Measurements from ENCODE around the gene VPS35L.
"Not testable (repeated sequence)": the region's sequence is repeated elsewhere in the genome, so short reads cannot be mapped to it uniquely, and the experiment has no call there.

Gene VPS35L

DNA sequence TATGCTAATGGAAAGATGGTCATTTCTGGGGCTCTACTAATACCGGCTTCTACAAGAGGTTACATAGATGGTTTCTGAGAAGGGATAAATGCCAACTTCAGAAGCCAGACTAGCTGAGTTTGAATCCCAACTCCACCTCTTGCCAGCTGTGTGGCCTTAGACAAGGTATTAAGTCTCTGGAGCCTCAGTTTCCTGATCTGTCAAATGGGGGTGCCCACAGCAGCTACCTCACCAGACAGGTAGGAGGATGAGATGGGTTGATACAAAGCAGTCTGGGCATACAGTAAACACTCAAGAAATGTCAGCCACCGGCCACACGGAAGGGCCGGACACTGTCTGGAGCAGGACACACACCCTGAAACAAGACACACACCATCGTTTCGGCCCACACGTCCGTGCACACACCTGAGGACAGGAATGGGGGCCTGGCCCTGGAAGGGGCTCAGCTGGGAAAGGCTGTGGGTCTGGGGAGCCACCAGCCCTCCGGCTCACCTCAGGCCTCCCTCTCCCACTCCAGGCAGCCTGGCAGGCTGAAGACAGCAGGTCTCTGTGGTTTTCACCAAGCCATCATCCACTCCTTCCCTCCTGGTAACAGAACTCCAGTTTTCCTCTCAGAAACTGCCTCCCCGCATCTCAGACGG, 157.0 kb downstream of the VPS35L start:
- DNase-seq (ENCODE audit: low read depth, low spot score): no peak
- H3K9me3 ChIP-seq (ENCODE audit: insufficient read depth, low read length): no peaks in the 10 kb centered on the region
- H3K36me3 ChIP-seq (ENCODE audit: insufficient read depth, insufficient read length, low read length): peaks cover 89% of the 10 kb centered on the region
- no peaks in the 10 kb centered on the region for H3K27me3 ChIP-seq (ENCODE audit: insufficient read depth, insufficient read length)
- peak overlapping the region; percentile 37 for H3K9ac ChIP-seq (ENCODE audit: insufficient read length, low read depth)
- H3K4me1 ChIP-seq (ENCODE audit: insufficient read depth, insufficient read length): peaks cover 45% of the 10 kb centered on the region
- no peak overlapping the region for H3K4me3 ChIP-seq (ENCODE audit: insufficient read length, low read depth)
- TF ChIP-seq SUZ12 (IDR thresholded peaks at IDR 0.05; ENCODE audit: extremely low read depth, insufficient read depth, insufficient read length): no peak
- no peak for TF ChIP-seq ZNF274 (IDR thresholded peaks at IDR 0.05; ENCODE audit: low read depth, low read length)
- TF ChIP-seq YY1 (IDR thresholded peaks at IDR 0.05; ENCODE audit: insufficient read depth, insufficient read length): no peak

DNA sequence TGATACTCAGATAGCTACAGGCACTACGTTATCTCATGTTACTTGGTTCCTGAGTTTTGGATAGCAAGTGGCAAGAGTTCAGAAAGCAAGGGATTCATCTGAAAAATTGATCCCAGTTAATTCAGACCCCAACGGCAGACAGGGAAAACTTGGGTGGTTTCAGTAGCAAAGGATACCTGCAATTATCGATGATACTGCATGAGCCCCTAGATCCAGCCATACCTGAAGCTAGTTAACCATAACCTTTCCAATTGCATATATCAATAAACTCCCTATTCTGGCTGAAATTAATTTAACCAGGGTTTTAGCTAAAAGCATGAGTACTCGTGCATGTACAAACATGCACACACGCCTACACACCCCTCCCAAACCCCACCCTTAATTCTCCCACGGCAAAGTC, 158.2 kb downstream of the VPS35L start:
- Histone ChIP-seq H3K9me3 (ENCODE audit: insufficient read depth, low read length) (no peaks in the 10 kb centered on the region), H3K9ac (ENCODE audit: insufficient read length, low read depth) (no peak overlapping the region), H3K36me3 (ENCODE audit: insufficient read depth, insufficient read length, low read length) (peaks cover 79% of the 10 kb centered on the region), H3K4me3 (ENCODE audit: insufficient read length, low read depth) (no peak overlapping the region), H3K27me3 (ENCODE audit: insufficient read depth, insufficient read length) (no peaks in the 10 kb centered on the region), H3K4me1 (ENCODE audit: insufficient read depth, insufficient read length) (peaks cover 35% of the 10 kb centered on the region)
- TF ChIP-seq SUZ12 (IDR thresholded peaks at IDR 0.05; ENCODE audit: extremely low read depth, insufficient read depth, insufficient read length) (no peak), YY1 (IDR thresholded peaks at IDR 0.05; ENCODE audit: insufficient read depth, insufficient read length) (no peak), ZNF274 (IDR thresholded peaks at IDR 0.05; ENCODE audit: low read depth, low read length) (no peak)
- no peak for DNase-seq (ENCODE audit: low read depth, low spot score)

DNA sequence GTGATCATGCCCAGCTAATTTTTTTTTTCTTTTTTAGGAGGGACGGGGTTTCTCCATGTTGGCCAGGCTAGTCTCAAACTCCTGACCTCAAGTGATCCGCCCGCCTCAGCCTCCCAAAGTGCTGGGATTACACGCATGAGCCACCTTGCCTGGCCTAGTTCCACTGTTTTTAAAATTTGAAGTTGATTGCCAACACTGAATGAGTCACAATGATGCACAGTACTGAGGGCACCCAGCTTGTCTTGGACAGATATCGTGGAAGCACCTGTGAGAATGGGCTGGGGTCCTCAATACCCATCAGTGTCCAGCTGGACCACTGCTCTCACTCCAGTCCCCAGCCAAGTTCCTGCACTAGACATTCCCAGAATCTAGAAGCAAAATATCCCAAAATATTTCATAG, 160.1 kb downstream of the VPS35L start:
- no peak overlapping the region for H3K9ac ChIP-seq (ENCODE audit: insufficient read length, low read depth)
- H3K4me1 ChIP-seq (ENCODE audit: insufficient read depth, insufficient read length): peaks cover 20% of the 10 kb centered on the region
- DNase-seq (ENCODE audit: low read depth, low spot score): no peak
- H3K9me3 ChIP-seq (ENCODE audit: insufficient read depth, low read length): no peaks in the 10 kb centered on the region
- H3K27me3 ChIP-seq (ENCODE audit: insufficient read depth, insufficient read length): no peaks in the 10 kb centered on the region
- H3K36me3 ChIP-seq (ENCODE audit: insufficient read depth, insufficient read length, low read length): peaks cover 65% of the 10 kb centered on the region
- TF ChIP-seq ZNF274 (IDR thresholded peaks at IDR 0.05; ENCODE audit: low read depth, low read length) (no peak), YY1 (IDR thresholded peaks at IDR 0.05; ENCODE audit: insufficient read depth, insufficient read length) (no peak), SUZ12 (IDR thresholded peaks at IDR 0.05; ENCODE audit: extremely low read depth, insufficient read depth, insufficient read length) (no peak)
- no peak overlapping the region for H3K4me3 ChIP-seq (ENCODE audit: insufficient read length, low read depth)

DNA sequence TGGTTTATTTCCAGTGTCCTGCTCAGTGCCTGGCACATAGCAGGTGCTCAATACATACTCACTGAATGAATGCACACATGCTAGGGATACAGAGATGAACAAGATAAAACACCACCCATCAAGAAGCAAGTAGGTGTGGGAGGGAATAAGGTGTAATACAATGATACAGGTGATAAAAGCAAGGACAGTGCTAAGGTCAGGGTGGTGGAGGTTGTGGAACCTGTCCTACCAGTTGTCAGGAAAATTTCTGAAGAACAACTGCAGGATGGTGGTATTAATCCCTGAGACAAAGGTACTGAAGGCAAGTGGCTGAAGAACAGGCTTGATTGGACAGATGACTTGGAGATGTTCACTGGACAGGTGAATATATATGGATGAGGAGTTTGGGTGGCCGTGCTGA, 160.7 kb downstream of the VPS35L start:
- peak overlapping the region; percentile 1 for H3K9ac ChIP-seq (ENCODE audit: insufficient read length, low read depth)
- H3K27me3 ChIP-seq (ENCODE audit: insufficient read depth, insufficient read length): no peaks in the 10 kb centered on the region
- peak overlapping the region; percentile 96 for H3K4me3 ChIP-seq (ENCODE audit: insufficient read length, low read depth)
- TF ChIP-seq SUZ12 (IDR thresholded peaks at IDR 0.05; ENCODE audit: extremely low read depth, insufficient read depth, insufficient read length): no peak
- TF ChIP-seq ZNF274 (IDR thresholded peaks at IDR 0.05; ENCODE audit: low read depth, low read length): no peak
- TF ChIP-seq YY1 (IDR thresholded peaks at IDR 0.05; ENCODE audit: insufficient read depth, insufficient read length): no peak
- H3K36me3 ChIP-seq (ENCODE audit: insufficient read depth, insufficient read length, low read length): peaks cover 59% of the 10 kb centered on the region
- H3K4me1 ChIP-seq (ENCODE audit: insufficient read depth, insufficient read length): peaks cover 16% of the 10 kb centered on the region
- DNase-seq (ENCODE audit: low read depth, low spot score): no peak
- no peaks in the 10 kb centered on the region for H3K9me3 ChIP-seq (ENCODE audit: insufficient read depth, low read length)

DNA sequence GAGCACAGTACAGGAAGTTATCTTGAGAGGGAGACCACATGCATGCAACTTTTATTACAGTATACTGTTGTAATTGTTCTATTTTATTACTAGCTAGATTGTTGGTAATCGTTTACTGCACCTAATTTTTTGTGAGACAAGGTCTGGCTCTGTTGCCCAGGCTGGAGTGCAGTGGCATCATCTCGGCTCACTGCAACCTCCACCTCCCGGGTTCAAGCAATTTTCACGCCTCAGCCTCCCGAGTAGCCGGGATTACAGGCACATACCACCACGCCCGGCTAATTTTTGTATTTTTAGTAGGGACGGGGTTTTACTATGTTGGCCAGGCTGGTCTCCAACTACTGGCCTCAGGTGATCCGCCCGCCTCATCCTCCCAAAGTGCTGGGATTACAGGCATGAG, 161.2 kb downstream of the VPS35L start:
- not testable (repeated sequence) for H3K27me3 ChIP-seq (ENCODE audit: insufficient read depth, insufficient read length); DNase-seq (ENCODE audit: low read depth, low spot score); H3K9me3 ChIP-seq (ENCODE audit: insufficient read depth, low read length)
- peak overlapping the region; percentile 96 for H3K4me3 ChIP-seq (ENCODE audit: insufficient read length, low read depth)
- peaks cover 53% of the 10 kb centered on the region for H3K36me3 ChIP-seq (ENCODE audit: insufficient read depth, insufficient read length, low read length)
- H3K4me1 ChIP-seq (ENCODE audit: insufficient read depth, insufficient read length): peaks cover 10% of the 10 kb centered on the region
- H3K9ac ChIP-seq (ENCODE audit: insufficient read length, low read depth): peak overlapping the region; percentile 97

DNA sequence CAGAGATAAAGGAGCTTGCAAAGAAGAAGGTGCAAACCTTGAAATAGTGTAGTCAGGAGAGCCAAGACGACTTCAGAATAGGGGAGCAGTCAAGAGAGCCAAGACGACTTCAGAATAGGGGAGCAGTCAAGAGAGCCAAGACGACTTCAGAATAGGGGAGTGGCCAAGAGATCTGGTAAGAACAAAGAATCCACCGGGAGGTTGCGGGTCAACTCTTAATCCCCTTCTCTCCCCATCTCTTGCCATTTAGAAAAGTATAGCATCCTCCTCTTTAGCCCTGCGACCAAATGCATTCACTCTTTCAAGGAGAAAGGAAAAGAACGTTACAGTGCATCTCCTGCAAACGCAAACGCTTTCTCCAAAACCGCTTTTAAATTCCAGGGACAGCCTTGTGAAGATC, 161.8 kb downstream of the VPS35L start:
- Histone ChIP-seq H3K27me3 (ENCODE audit: insufficient read depth, insufficient read length) (no peaks in the 10 kb centered on the region), H3K9me3 (ENCODE audit: insufficient read depth, low read length) (no peaks in the 10 kb centered on the region), H3K4me1 (ENCODE audit: insufficient read depth, insufficient read length) (peaks cover 10% of the 10 kb centered on the region), H3K9ac (ENCODE audit: insufficient read length, low read depth) (peak overlapping the region; percentile 97), H3K4me3 (ENCODE audit: insufficient read length, low read depth) (peak overlapping the region; percentile 96), H3K36me3 (ENCODE audit: insufficient read depth, insufficient read length, low read length) (peaks cover 47% of the 10 kb centered on the region)
- DNase-seq (ENCODE audit: low read depth, low spot score): no peak
- no peak for TF ChIP-seq ZNF274 (IDR thresholded peaks at IDR 0.05; ENCODE audit: low read depth, low read length)
- no peak for TF ChIP-seq SUZ12 (IDR thresholded peaks at IDR 0.05; ENCODE audit: extremely low read depth, insufficient read depth, insufficient read length)
- TF ChIP-seq YY1 (IDR thresholded peaks at IDR 0.05; ENCODE audit: insufficient read depth, insufficient read length): no peak

DNA sequence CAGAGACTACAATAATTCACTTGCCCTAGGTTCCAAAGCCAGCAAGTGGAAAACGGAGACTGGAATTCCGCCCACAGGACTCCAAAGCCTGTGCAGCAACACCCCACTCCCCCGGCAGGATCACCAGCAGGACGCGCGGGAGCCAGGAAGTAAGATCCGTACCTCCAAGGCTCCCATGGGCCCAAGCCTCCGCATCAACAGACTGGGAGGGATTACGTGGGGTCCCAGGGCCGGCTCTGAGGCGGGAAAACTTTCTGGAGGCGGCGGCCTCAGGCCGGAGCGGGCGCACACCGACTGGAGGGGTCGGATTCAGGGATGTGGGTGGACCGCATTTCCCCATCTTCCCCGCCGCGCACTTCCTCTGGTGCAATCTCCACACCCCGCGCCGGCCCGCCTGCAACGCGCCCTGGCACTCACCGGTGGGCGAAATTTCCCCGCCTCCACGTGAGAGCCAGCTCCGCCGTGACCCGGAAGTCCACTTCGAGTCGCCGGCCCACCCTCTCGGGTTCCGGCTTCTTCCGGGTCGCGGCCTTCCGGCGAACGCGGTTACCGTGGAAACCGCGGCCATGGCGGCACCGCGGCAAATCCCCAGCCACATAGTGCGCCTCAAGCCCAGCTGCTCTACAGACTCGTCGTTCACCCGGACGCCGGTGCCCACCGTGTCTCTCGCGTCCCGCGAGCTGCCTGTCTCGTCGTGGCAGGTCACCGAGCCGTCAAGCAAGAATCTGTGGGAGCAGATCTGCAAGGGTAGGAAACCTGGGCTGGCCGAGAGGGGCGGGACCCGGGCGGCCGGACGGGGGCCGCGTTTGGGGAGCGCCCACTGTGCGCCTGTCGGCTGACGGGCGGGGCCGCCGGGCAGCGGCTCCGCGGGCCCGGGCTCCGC, 162.5 kb downstream of the VPS35L start, which contains the start of the genes IQCK and KNOP1:
Gene IQCK, plus strand, starts transcription at position 531 of the 883 bp plus-strand sequence. Its CDS starts 36 bp downstream, at position 567.
Gene KNOP1, minus strand, starts transcription at position 487 of the 883 bp plus-strand sequence. CDS start 3,192 bp downstream, outside the sequence.
- H3K27me3 ChIP-seq (ENCODE audit: insufficient read depth, insufficient read length): no peaks in the 10 kb centered on the region
- DNase-seq (ENCODE audit: low read depth, low spot score): peak; percentile 83
- peak within 1 kb of the TSS; percentile 96 for H3K4me3 ChIP-seq (ENCODE audit: insufficient read length, low read depth)
- H3K9me3 ChIP-seq (ENCODE audit: insufficient read depth, low read length): no peaks in the 10 kb centered on the region
- peaks cover 7% of the 10 kb centered on the region for H3K4me1 ChIP-seq (ENCODE audit: insufficient read depth, insufficient read length)
- TF ChIP-seq ZNF274 (IDR thresholded peaks at IDR 0.05; ENCODE audit: low read depth, low read length): no peak
- TF ChIP-seq SUZ12 (IDR thresholded peaks at IDR 0.05; ENCODE audit: extremely low read depth, insufficient read depth, insufficient read length): no peak
- TF ChIP-seq YY1 (IDR thresholded peaks at IDR 0.05; ENCODE audit: insufficient read depth, insufficient read length): peak; percentile 65
- peak within 1 kb of the TSS; percentile 97 for H3K9ac ChIP-seq (ENCODE audit: insufficient read length, low read depth)
- H3K36me3 ChIP-seq (ENCODE audit: insufficient read depth, insufficient read length, low read length): peaks cover 41% of the 10 kb centered on the region
